ENCODE results near the gene LTBP1. TPM values are rescaled to one million over a fixed set of nuclear protein-coding genes. Genes with fewer than 3 reads are reported as not detected.

The LTBP1 gene
- total and polyA plus RNA-seq, 2 donors (not counting 1 experiment from before 2014, with no cell fraction given): 0.69 TPM; not detected in 1

DNA sequence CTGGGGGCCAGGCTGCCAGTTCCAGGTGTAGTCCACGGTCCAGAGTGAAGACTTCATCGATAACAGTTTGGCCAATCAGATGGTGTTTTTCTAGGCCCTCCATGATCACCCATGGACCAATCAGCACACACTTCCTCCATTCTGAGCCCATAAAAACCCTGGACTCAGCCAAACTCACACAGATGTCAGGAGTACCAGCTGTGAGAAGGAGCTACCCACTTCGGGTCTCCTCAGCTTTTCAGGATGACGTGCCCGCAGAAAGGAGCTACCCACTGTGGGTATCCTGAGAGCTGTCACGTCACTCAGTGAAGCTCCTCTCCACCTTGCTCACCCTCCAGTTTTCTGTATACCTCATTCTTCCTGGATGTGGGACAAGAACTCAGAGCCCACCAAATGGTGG lies 319.7 kb downstream of the LTBP1 start:
- POLR2A ChIA-PET: no interaction called here
- Mint-ChIP-seq H3K9me3 (ENCODE audit: insufficient read depth) (no peaks in the 10 kb centered on the region), H3K4me1 (no peaks in the 10 kb centered on the region), H3K27me3 (peaks cover 10% of the 10 kb centered on the region), H3K27ac (no peak overlapping the region), H3K4me3 (no peak overlapping the region)
- CTCF ChIA-PET: no interaction called here
- H3K36me3 ChIP-seq (replicated peaks in 1 of 2; ENCODE audit: control extremely low read depth in 1 of 2, control insufficient read depth in 1 of 2, extremely low read depth in 1 of 2, insufficient read depth in 2 of 2, low read length in 1 of 2): no peaks in the 10 kb centered on the region
- H3K4me2 ChIP-seq (replicated peaks; ENCODE audit: low read depth, low read length, poor library complexity, severe bottlenecking): no peak overlapping the region
- H3K27me3 ChIP-seq (replicated peaks in 1 of 4; ENCODE audit: control extremely low read depth in 1 of 4, control insufficient read depth in 3 of 4, insufficient read depth in 4 of 4, low read length in 3 of 4): peaks cover 0 to 4% (median 0%) of the 10 kb centered on the region in 4 experiments
- DNase-seq (no peak), ATAC-seq (ENCODE audit: low read depth) (no peak)
- H3K4me1 ChIP-seq (ENCODE audit: control insufficient read depth in 2 of 2, insufficient read depth in 2 of 2, low read length in 2 of 2): no peaks in the 10 kb centered on the region
- peaks cover 0 to 17% (median 16%) of the 10 kb centered on the region in 3 donors for H3K9me3 ChIP-seq (ENCODE audit: control extremely low read depth in 1 of 3, control insufficient read depth in 2 of 3, insufficient read depth in 1 of 3, low read length in 2 of 3)
- WGBS (ENCODE audit: insufficient coverage): 100% methylated on average over 6 of the region's 6 CpGs
- H3K79me2 ChIP-seq (ENCODE audit: control insufficient read depth, insufficient read depth, low read length): no peaks in the 10 kb centered on the region
- H4K20me1 ChIP-seq (ENCODE audit: control insufficient read depth, insufficient read depth, low read length, poor library complexity, severe bottlenecking): no peaks in the 10 kb centered on the region
- no peak overlapping the region for H3K4me3 ChIP-seq (ENCODE audit: control extremely low read depth in 1 of 5, extremely low read depth in 1 of 5, insufficient read depth in 1 of 5, low read depth in 2 of 5, low read length in 4 of 5)
- no peak overlapping the region for H2AFZ ChIP-seq (ENCODE audit: insufficient read depth, low read depth, low read length, poor library complexity, severe bottlenecking)
- H3K27ac ChIP-seq (ENCODE audit: low read length in 2 of 2): no peak overlapping the region
- no peak overlapping the region for H3K9ac ChIP-seq (ENCODE audit: low read length)
- TF ChIP-seq, protein P1, sequence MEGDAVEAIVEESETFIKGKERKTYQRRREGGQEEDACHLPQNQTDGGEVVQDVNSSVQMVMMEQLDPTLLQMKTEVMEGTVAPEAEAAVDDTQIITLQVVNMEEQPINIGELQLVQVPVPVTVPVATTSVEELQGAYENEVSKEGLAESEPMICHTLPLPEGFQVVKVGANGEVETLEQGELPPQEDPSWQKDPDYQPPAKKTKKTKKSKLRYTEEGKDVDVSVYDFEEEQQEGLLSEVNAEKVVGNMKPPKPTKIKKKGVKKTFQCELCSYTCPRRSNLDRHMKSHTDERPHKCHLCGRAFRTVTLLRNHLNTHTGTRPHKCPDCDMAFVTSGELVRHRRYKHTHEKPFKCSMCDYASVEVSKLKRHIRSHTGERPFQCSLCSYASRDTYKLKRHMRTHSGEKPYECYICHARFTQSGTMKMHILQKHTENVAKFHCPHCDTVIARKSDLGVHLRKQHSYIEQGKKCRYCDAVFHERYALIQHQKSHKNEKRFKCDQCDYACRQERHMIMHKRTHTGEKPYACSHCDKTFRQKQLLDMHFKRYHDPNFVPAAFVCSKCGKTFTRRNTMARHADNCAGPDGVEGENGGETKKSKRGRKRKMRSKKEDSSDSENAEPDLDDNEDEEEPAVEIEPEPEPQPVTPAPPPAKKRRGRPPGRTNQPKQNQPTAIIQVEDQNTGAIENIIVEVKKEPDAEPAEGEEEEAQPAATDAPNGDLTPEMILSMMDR (IDR thresholded peaks at IDR 0.05): no peak
- no peak for TF ChIP-seq EZH2 (IDR thresholded peaks at IDR 0.05; ENCODE audit: borderline replicate concordance, insufficient read depth, low read depth, low read length, poor library complexity, severe bottlenecking)
- intact Hi-C loops (cut with micrococcal nuclease): no loop called here

DNA sequence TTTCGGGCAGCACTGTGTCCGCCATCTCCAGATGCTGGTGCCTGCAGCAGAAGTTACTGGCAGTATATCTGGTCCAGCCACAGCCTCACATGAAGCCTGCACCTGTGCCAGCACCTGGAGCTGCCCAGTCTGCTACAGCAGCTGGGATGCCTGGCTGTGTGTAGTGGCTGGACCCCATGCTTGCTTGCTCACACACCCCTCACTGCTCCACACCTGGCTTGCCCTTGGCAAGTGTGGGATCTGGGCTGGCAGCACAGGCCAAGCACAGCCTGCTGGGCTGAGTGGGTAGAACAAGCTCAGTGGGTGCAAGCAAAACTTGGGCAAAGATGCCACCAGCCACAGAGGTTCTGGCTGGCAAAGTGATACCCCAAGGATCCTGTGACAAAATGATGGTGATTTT lies 320.3 kb downstream of the LTBP1 start:
- no peaks in the 10 kb centered on the region for H3K36me3 ChIP-seq (replicated peaks in 1 of 2; ENCODE audit: control extremely low read depth in 1 of 2, control insufficient read depth in 1 of 2, extremely low read depth in 1 of 2, insufficient read depth in 2 of 2, low read length in 1 of 2)
- peaks cover 5% of the 10 kb centered on the region for H3K4me1 Mint-ChIP-seq

More for the DNA sequence above, 320.3 kb downstream of the LTBP1 start:
- H3K4me1 ChIP-seq (ENCODE audit: control insufficient read depth in 2 of 2, insufficient read depth in 2 of 2, low read length in 2 of 2): peaks cover 3 to 5% of the 10 kb centered on the region in 2 donors
- TF ChIP-seq, protein P1 (IDR thresholded peaks at IDR 0.05): no peak
- no peak for TF ChIP-seq EZH2 (IDR thresholded peaks at IDR 0.05; ENCODE audit: borderline replicate concordance, insufficient read depth, low read depth, low read length, poor library complexity, severe bottlenecking)
- H3K27ac ChIP-seq (ENCODE audit: low read length in 2 of 2): no peak overlapping the region
- no peak overlapping the region for H2AFZ ChIP-seq (ENCODE audit: insufficient read depth, low read depth, low read length, poor library complexity, severe bottlenecking)
- Mint-ChIP-seq H3K27ac (no peak overlapping the region), H3K9me3 (ENCODE audit: insufficient read depth) (no peaks in the 10 kb centered on the region), H3K4me3 (no peak overlapping the region), H3K27me3 (peaks cover 7% of the 10 kb centered on the region)
- H4K20me1 ChIP-seq (ENCODE audit: control insufficient read depth, insufficient read depth, low read length, poor library complexity, severe bottlenecking): no peaks in the 10 kb centered on the region
- H3K79me2 ChIP-seq (ENCODE audit: control insufficient read depth, insufficient read depth, low read length): no peaks in the 10 kb centered on the region
- DNase-seq: no peak
- no peak overlapping the region for H3K4me3 ChIP-seq (ENCODE audit: control extremely low read depth in 1 of 5, extremely low read depth in 1 of 5, insufficient read depth in 1 of 5, low read depth in 2 of 5, low read length in 4 of 5)
- intact Hi-C loops (cut with micrococcal nuclease): no loop called here
- H3K27me3 ChIP-seq (replicated peaks in 1 of 4; ENCODE audit: control extremely low read depth in 1 of 4, control insufficient read depth in 3 of 4, insufficient read depth in 4 of 4, low read length in 3 of 4): peaks cover 0 to 4% (median 0%) of the 10 kb centered on the region in 4 experiments
- ATAC-seq (ENCODE audit: low read depth): no peak
- CTCF ChIA-PET: no interaction called here
- H3K9ac ChIP-seq (ENCODE audit: low read length): no peak overlapping the region
- H3K9me3 ChIP-seq (ENCODE audit: control extremely low read depth in 1 of 3, control insufficient read depth in 2 of 3, insufficient read depth in 1 of 3, low read length in 2 of 3): peaks cover 0 to 17% (median 16%) of the 10 kb centered on the region in 3 donors
- POLR2A ChIA-PET: no interaction called here
- 100% methylated on average over 2 of the region's 2 CpGs for WGBS (ENCODE audit: insufficient coverage)
- H3K4me2 ChIP-seq (replicated peaks; ENCODE audit: low read depth, low read length, poor library complexity, severe bottlenecking): no peak overlapping the region
